GM21529 (cell line): ENCODE data around the gene GBE1.
"Not testable (repeated sequence)": the region's sequence is repeated elsewhere in the genome, so short reads cannot be mapped to it uniquely, and the experiment has no call there.

Experiments used
- ATAC-seq: cut with Tn5 transposase; IDR thresholded peaks from one replicate; pipeline ENCODE4 v1.9.1; 2021; ENCODE audit not compliant: unreplicated experiment

GBE1 gene

GRCh38 chr3:81544385-81544784, 217.1 kb downstream of the GBE1 start:
- peak; percentile 73 for ATAC-seq

GRCh38 chr3:81540787-81541186, 220.7 kb downstream of the GBE1 start:
- ATAC-seq, result no peak

- ATAC-seq, result no peak
Observed at GRCh38 chr3:81531846-81532245, 229.6 kb downstream of the GBE1 start.

- ATAC-seq, result no peak
Observed at GRCh38 chr3:81531263-81531662, 230.2 kb downstream of the GBE1 start.

GRCh38 chr3:81530180-81530939, 231.1 kb downstream of the GBE1 start:
- ATAC-seq, result no peak

GRCh38 chr3:81521855-81522254, 239.6 kb downstream of the GBE1 start:
- ATAC-seq, result no peak

- ATAC-seq, result no peak
Observed at GRCh38 chr3:81518945-81519344, 242.5 kb downstream of the GBE1 start.

- no peak for ATAC-seq
Observed at GRCh38 chr3:81516042-81516441, 245.4 kb downstream of the GBE1 start.

GRCh38 chr3:81513591-81513990, 247.9 kb downstream of the GBE1 start:
- ATAC-seq, result no peak

- no peak for ATAC-seq
Observed at GRCh38 chr3:81503026-81503425, 258.4 kb downstream of the GBE1 start.

- no peak for ATAC-seq
Observed at GRCh38 chr3:81502236-81502635, 259.2 kb downstream of the GBE1 start.

- ATAC-seq, result peak; percentile 91
Observed at GRCh38 chr3:81500039-81500438, 261.4 kb downstream of the GBE1 start.

GRCh38 chr3:81497572-81498251, 263.7 kb downstream of the GBE1 start:
- no peak for ATAC-seq

GRCh38 chr3:81496407-81497104, 264.9 kb downstream of the GBE1 start:
- no peak for ATAC-seq

- ATAC-seq, result not testable (repeated sequence)
Observed at GRCh38 chr3:81492471-81492870, 269.0 kb downstream of the GBE1 start.

- no peak for ATAC-seq
Observed at GRCh38 chr3:81492040-81492439, 269.4 kb downstream of the GBE1 start.

GRCh38 chr3:81490541-81491288, 270.7 kb downstream of the GBE1 start:
- ATAC-seq, result peak; percentile 92

GRCh38 chr3:81485444-81485865, 276.0 kb downstream of the GBE1 start:
- ATAC-seq, result peak; percentile 99

GRCh38 chr3:81484520-81484919, 276.9 kb downstream of the GBE1 start:
- no peak for ATAC-seq

- ATAC-seq, result no peak
Observed at GRCh38 chr3:81483046-81483445, 278.4 kb downstream of the GBE1 start.

GRCh38 chr3:81477740-81478139, 283.7 kb downstream of the GBE1 start:
- ATAC-seq, result no peak
